ENCODE data around the gene EEFSEC. TPM values are rescaled to one million over a fixed set of nuclear protein-coding genes. Genes with fewer than 3 reads are reported as not detected.

Gene EEFSEC
- total RNA-seq, 1 experiment from 2014 or later = 14.0 TPM

GRCh38 chr3:128174675-128175590, 21.7 kb downstream of the EEFSEC start:
- intact Hi-C loops (cut with micrococcal nuclease; ENCODE audit: unreplicated experiment) = no loop called here
- Histone ChIP-seq H3K4me3 (ENCODE audit: low read depth, low read length) (no peak overlapping the region), H3K36me3 (ENCODE audit: control insufficient read depth, insufficient read depth, low read length) (no peaks in the 10 kb centered on the region), H3K9me3 (no peaks in the 10 kb centered on the region), H3K27me3 (replicated peaks; ENCODE audit: control insufficient read depth, insufficient read depth, low read length) (no peaks in the 10 kb centered on the region), H3K4me1 (peaks cover 8% of the 10 kb centered on the region; the same call in 1 of the 2 replicates)
- no peaks in the 10 kb centered on the region for H3K27me3 Mint-ChIP-seq (ENCODE audit: insufficient read depth, unreplicated experiment)
- TF ChIP-seq CTCF (IDR thresholded peaks at IDR 0.05; ENCODE audit: insufficient read depth in 1 of 2, low read depth in 1 of 2, low read length in 1 of 2, severe bottlenecking in 1 of 2, unreplicated experiment in 1 of 2) = no peak
- peaks cover 6% of the 10 kb centered on the region for H3K4me1 Mint-ChIP-seq (ENCODE audit: low read depth, unreplicated experiment)
- no peak overlapping the region for H3K27ac Mint-ChIP-seq (ENCODE audit: unreplicated experiment)
- H3K4me3 Mint-ChIP-seq (ENCODE audit: unreplicated experiment) = no peak overlapping the region
- ChIA-PET POLR2A (no interaction called here), CTCF (no interaction called here)
- DNase-seq = no peak
- no TSS peak for BruUV-seq (replicated peaks)
- no peaks in the 10 kb centered on the region for H3K9me3 Mint-ChIP-seq (ENCODE audit: unreplicated experiment)
- no peaks in the 10 kb centered on the region for H3K36me3 Mint-ChIP-seq (ENCODE audit: insufficient read depth, unreplicated experiment)

GRCh38 chr3:128175768-128176167, 22.5 kb downstream of the EEFSEC start:
- H3K4me1 ChIP-seq = peaks cover 6% of the 10 kb centered on the region; the same call in 1 of the 2 replicates
- intact Hi-C loops (cut with micrococcal nuclease; ENCODE audit: unreplicated experiment) = no loop called here
- no peaks in the 10 kb centered on the region for H3K9me3 ChIP-seq
- POLR2A ChIA-PET = no interaction called here
- no peak for DNase-seq
- H3K36me3 ChIP-seq (ENCODE audit: control insufficient read depth, insufficient read depth, low read length) = no peaks in the 10 kb centered on the region
- CTCF ChIA-PET = no interaction called here
- Mint-ChIP-seq H3K4me1 (ENCODE audit: low read depth, unreplicated experiment) (peaks cover 6% of the 10 kb centered on the region), H3K36me3 (ENCODE audit: insufficient read depth, unreplicated experiment) (no peaks in the 10 kb centered on the region), H3K4me3 (ENCODE audit: unreplicated experiment) (no peak overlapping the region), H3K27me3 (ENCODE audit: insufficient read depth, unreplicated experiment) (no peaks in the 10 kb centered on the region), H3K9me3 (ENCODE audit: unreplicated experiment) (no peaks in the 10 kb centered on the region), H3K27ac (ENCODE audit: unreplicated experiment) (no peak overlapping the region)
- H3K4me3 ChIP-seq (ENCODE audit: low read depth, low read length) = no peak overlapping the region
- H3K27me3 ChIP-seq (replicated peaks; ENCODE audit: control insufficient read depth, insufficient read depth, low read length) = no peaks in the 10 kb centered on the region
- no peak for TF ChIP-seq CTCF (IDR thresholded peaks at IDR 0.05; ENCODE audit: insufficient read depth in 1 of 2, low read depth in 1 of 2, low read length in 1 of 2, severe bottlenecking in 1 of 2, unreplicated experiment in 1 of 2)
- BruUV-seq (replicated peaks) = no TSS peak

GRCh38 chr3:128176276-128176833, 23.1 kb downstream of the EEFSEC start:
- BruUV-seq (replicated peaks) = no TSS peak
- no peak for TF ChIP-seq CTCF (IDR thresholded peaks at IDR 0.05; ENCODE audit: insufficient read depth in 1 of 2, low read depth in 1 of 2, low read length in 1 of 2, severe bottlenecking in 1 of 2, unreplicated experiment in 1 of 2)
- no peaks in the 10 kb centered on the region for H3K27me3 Mint-ChIP-seq (ENCODE audit: insufficient read depth, unreplicated experiment)
- Histone ChIP-seq H3K4me3 (ENCODE audit: low read depth, low read length) (no peak overlapping the region), H3K36me3 (ENCODE audit: control insufficient read depth, insufficient read depth, low read length) (no peaks in the 10 kb centered on the region), H3K27me3 (replicated peaks; ENCODE audit: control insufficient read depth, insufficient read depth, low read length) (no peaks in the 10 kb centered on the region), H3K9me3 (no peaks in the 10 kb centered on the region), H3K4me1 (peaks cover 1% of the 10 kb centered on the region; the same call in 1 of the 2 replicates)
- H3K4me3 Mint-ChIP-seq (ENCODE audit: unreplicated experiment) = no peak overlapping the region
- ChIA-PET CTCF (no interaction called here), POLR2A (no interaction called here)
- peaks cover 6% of the 10 kb centered on the region for H3K4me1 Mint-ChIP-seq (ENCODE audit: low read depth, unreplicated experiment)
- intact Hi-C loops (cut with micrococcal nuclease; ENCODE audit: unreplicated experiment) = no loop called here
- H3K36me3 Mint-ChIP-seq (ENCODE audit: insufficient read depth, unreplicated experiment) = no peaks in the 10 kb centered on the region
- H3K9me3 Mint-ChIP-seq (ENCODE audit: unreplicated experiment) = no peaks in the 10 kb centered on the region
- no peak overlapping the region for H3K27ac Mint-ChIP-seq (ENCODE audit: unreplicated experiment)
- no peak for DNase-seq
